Natural killer cell (primary cell): ENCODE data around the gene TRMT44. TPM values are rescaled to one million over a fixed set of nuclear protein-coding genes. Genes with fewer than 3 reads are reported as not detected.

ENCODE experiments used
- ATAC-seq, 3 donors: fragments of 150-1000 bp in 2 of 3; fragments of 200-7000 bp in 1 of 3; cut with Tn5 transposase; 1 replicate in 1 of 3; 2 replicates in 2 of 3; pipeline ENCODE4 v1.10.0; 2021; ENCODE audit warnings: mild to moderate bottlenecking in 2 of 3, moderate library complexity in 2 of 3
- DNase-seq, 2 donors: peaks; one replicate each; pipeline versions ENCODE4 v3.0.0 to v3.0.0-alpha.2; 2013 to 2021; ENCODE audit warnings: mixed read lengths in 1 of 2
- H3K27ac ChIP-seq: one replicate; pipeline ENCODE4 v1.5.1; 2013; ENCODE audit warnings: mild to moderate bottlenecking, low read length
- H3K27me3 ChIP-seq: one replicate; pipeline ENCODE4 v1.6.1; 2013; ENCODE audit warnings: low read length; ENCODE audit not compliant: control insufficient read depth, insufficient read depth
- H3K36me3 ChIP-seq: one replicate; pipeline ENCODE4 v1.6.1; 2013; ENCODE audit warnings: low read length; ENCODE audit not compliant: control insufficient read depth, insufficient read depth
- H3K4me1 ChIP-seq: one replicate; pipeline ENCODE4 v1.6.1; 2013; ENCODE audit warnings: low read length; ENCODE audit not compliant: control insufficient read depth, insufficient read depth
- H3K4me3 ChIP-seq: one replicate; pipeline ENCODE4 v1.5.1; 2013; ENCODE audit warnings: low read length
- H3K9me3 ChIP-seq: one replicate; pipeline ENCODE4 v1.6.1; 2013; ENCODE audit warnings: low read length; ENCODE audit not compliant: control insufficient read depth, insufficient read depth
- H3K27ac Mint-ChIP-seq, 2 donors: one replicate each; pipeline ENCODE4 v1.8.0; 2022; ENCODE audit warnings: mild to moderate bottlenecking in 2 of 2, mixed read lengths in 2 of 2, moderate library complexity in 1 of 2
- H3K27me3 Mint-ChIP-seq, 2 donors: one replicate each; pipeline ENCODE4 v1.8.0; 2022; ENCODE audit warnings: low read depth in 2 of 2, mixed read lengths in 2 of 2
- H3K36me3 Mint-ChIP-seq: one replicate; pipeline ENCODE4 v1.8.0; 2022; ENCODE audit warnings: mixed read lengths
- H3K4me1 Mint-ChIP-seq, 2 donors: one replicate each; pipeline ENCODE4 v1.8.0; 2022; ENCODE audit warnings: mixed read lengths in 2 of 2
- H3K4me3 Mint-ChIP-seq: one replicate; pipeline ENCODE4 v1.8.0; 2022; ENCODE audit warnings: mild to moderate bottlenecking, moderate library complexity, mixed read lengths
- H3K9me3 Mint-ChIP-seq, 2 donors: one replicate each; pipeline ENCODE4 v1.8.0; 2022; ENCODE audit warnings: mixed read lengths in 2 of 2
- CTCF ChIP-seq: fragments of 200-600 bp; IDR thresholded peaks from one replicate; pipeline ENCODE4 v1.8.0; 2022; ENCODE audit warnings: antibody characterized with exemption
- WGBS: methylation state at CpG from one replicate; pipeline ENCODE4 v1.1.7; 2013; ENCODE audit warnings: missing lambda C conversion rate; ENCODE audit not compliant: insufficient coverage; 5-methylcytosine and 5-hydroxymethylcytosine counted together
- intact Hi-C: fragments of 100-400 bp; cut with micrococcal nuclease; formaldehyde crosslinking; loops from one replicate; pipeline ENCODE4 v1.14.2; 2022
- total RNA-seq, 4 donors: library from RNA; stranded (reverse); fragments of 120-200 nt in 1 of 4; gene quantifications; one replicate each; pipeline versions ENCODE4 v1.2.3 to v1.2.4, GENCODE V29; 2013 to 2022

TRMT44 gene, protein sequence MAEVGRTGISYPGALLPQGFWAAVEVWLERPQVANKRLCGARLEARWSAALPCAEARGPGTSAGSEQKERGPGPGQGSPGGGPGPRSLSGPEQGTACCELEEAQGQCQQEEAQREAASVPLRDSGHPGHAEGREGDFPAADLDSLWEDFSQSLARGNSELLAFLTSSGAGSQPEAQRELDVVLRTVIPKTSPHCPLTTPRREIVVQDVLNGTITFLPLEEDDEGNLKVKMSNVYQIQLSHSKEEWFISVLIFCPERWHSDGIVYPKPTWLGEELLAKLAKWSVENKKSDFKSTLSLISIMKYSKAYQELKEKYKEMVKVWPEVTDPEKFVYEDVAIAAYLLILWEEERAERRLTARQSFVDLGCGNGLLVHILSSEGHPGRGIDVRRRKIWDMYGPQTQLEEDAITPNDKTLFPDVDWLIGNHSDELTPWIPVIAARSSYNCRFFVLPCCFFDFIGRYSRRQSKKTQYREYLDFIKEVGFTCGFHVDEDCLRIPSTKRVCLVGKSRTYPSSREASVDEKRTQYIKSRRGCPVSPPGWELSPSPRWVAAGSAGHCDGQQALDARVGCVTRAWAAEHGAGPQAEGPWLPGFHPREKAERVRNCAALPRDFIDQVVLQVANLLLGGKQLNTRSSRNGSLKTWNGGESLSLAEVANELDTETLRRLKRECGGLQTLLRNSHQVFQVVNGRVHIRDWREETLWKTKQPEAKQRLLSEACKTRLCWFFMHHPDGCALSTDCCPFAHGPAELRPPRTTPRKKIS
- total RNA-seq, result 10 to 100 TPM; 24.4 to 37.5 (median 34.3) TPM
- 20.6 TPM for total RNA-seq (2013)

GRCh38 chr4:8440492-8441311 is at the start of gene TRMT44, which contains the start of gene ACOX3:
TRMT44 (plus strand) TSS chr4:8440777; CDS start chr4:8440823, 46 bp downstream.
ACOX3 (minus strand) TSS chr4:8440723; CDS start chr4:8416521, 24,202 bp downstream.
- Mint-ChIP-seq H3K27me3 (no peaks in the 10 kb centered on the region), H3K9me3 (peaks cover 0 to 3% of the 10 kb centered on the region in 2 donors), H3K4me3 (peak within 1 kb of the TSS; percentile 99), H3K4me1 (peaks cover 68 to 78% of the 10 kb centered on the region in 2 donors), H3K27ac (peak within 1 kb of the TSS; percentile 99), H3K36me3 (no peaks in the 10 kb centered on the region)
- Histone ChIP-seq H3K36me3 (no peaks in the 10 kb centered on the region), H3K27ac (peak within 1 kb of the TSS; percentile 98), H3K4me3 (peak within 1 kb of the TSS; percentile 90), H3K9me3 (no peaks in the 10 kb centered on the region), H3K27me3 (no peaks in the 10 kb centered on the region), H3K4me1 (peaks cover 36% of the 10 kb centered on the region)
- DNase-seq (peak; percentile 96 to 100), ATAC-seq (peak; percentile 93 to 94 (median 93))
- WGBS, result under 1% methylated on average over 60 of the region's 60 CpGs
- intact Hi-C loops, result loop anchor here (1.0 kb wide), 2 partner anchors 12 to 31 kb away; no protein-coding TSS in a partner anchor
- TF ChIP-seq CTCF, result no peak

GRCh38 chr4:8391071-8391470 is 49.5 kb upstream of the TRMT44 start:
- no peaks in the 10 kb centered on the region for H3K36me3 Mint-ChIP-seq
- H3K9me3 ChIP-seq, result no peaks in the 10 kb centered on the region
- H3K4me3 ChIP-seq, result no peak overlapping the region
- H3K4me1 Mint-ChIP-seq, result no peaks in the 10 kb centered on the region
- peaks cover 31% of the 10 kb centered on the region for H3K36me3 ChIP-seq
- no peaks in the 10 kb centered on the region for H3K27me3 ChIP-seq
- H3K27me3 Mint-ChIP-seq, result no peaks in the 10 kb centered on the region
- no peaks in the 10 kb centered on the region for H3K4me1 ChIP-seq
- H3K9me3 Mint-ChIP-seq, result no peaks in the 10 kb centered on the region
- DNase-seq (no peak), ATAC-seq (no peak)
- no peak overlapping the region for H3K27ac Mint-ChIP-seq
- intact Hi-C loops, result no loop called here
- whole genome bisulfite sequencing, result 93% methylated on average over 7 of the region's 7 CpGs
- H3K27ac ChIP-seq, result no peak overlapping the region
- no peak overlapping the region for H3K4me3 Mint-ChIP-seq
- no peak for TF ChIP-seq CTCF

GRCh38 chr4:8391972-8392371 is 48.6 kb upstream of the TRMT44 start:
- H3K4me3 Mint-ChIP-seq, result no peak overlapping the region
- no peak for TF ChIP-seq CTCF
- Histone ChIP-seq H3K36me3 (peaks cover 26% of the 10 kb centered on the region), H3K27ac (no peak overlapping the region), H3K9me3 (no peaks in the 10 kb centered on the region), H3K27me3 (no peaks in the 10 kb centered on the region), H3K4me1 (no peaks in the 10 kb centered on the region), H3K4me3 (no peak overlapping the region)
- H3K36me3 Mint-ChIP-seq, result no peaks in the 10 kb centered on the region
- no peak for ATAC-seq
- no peaks in the 10 kb centered on the region for H3K9me3 Mint-ChIP-seq
- intact Hi-C loops, result no loop called here
- H3K4me1 Mint-ChIP-seq, result no peaks in the 10 kb centered on the region
- no peak overlapping the region for H3K27ac Mint-ChIP-seq
- H3K27me3 Mint-ChIP-seq, result no peaks in the 10 kb centered on the region
- WGBS, result 80% methylated on average over 9 of the region's 9 CpGs
- no peak for DNase-seq
